ENCODE data around the gene CNTN2.

DNA sequence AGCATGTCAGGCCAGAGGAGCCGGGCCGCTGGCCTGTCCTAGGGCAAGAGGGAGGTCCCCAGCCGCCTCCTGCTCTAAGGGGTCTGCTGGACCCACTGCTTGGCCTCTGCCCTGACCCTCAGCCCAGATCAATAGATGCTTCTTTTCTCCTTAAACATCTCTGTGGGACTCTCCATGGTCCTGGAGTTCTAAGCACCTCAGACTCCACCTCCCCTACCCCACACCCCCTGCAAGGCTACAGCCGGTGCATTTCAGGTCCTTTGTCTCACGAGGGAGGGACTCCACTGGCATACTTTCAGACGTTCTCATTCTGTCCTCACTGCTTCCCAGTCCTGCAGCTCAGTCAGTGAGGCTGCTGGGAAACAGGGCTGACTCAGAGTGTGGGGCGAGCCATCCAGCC lies 11.0 kb downstream of the CNTN2 start:
- no peak for TF ChIP-seq CTCF (IDR thresholded peaks at IDR 0.05)
- TF ChIP-seq EP300 (IDR thresholded peaks at IDR 0.05) = no peak

Data from ovary (tissue), 3 donors.